ENCODE measurements around the gene TTLL11. TPM values are rescaled to one million over a fixed set of nuclear protein-coding genes. Genes with fewer than 3 reads are reported as not detected.

TTLL11 gene
- total RNA-seq, 6 donors from 2014 or later, result 6.8 to 18.9 (median 12.9) TPM

DNA sequence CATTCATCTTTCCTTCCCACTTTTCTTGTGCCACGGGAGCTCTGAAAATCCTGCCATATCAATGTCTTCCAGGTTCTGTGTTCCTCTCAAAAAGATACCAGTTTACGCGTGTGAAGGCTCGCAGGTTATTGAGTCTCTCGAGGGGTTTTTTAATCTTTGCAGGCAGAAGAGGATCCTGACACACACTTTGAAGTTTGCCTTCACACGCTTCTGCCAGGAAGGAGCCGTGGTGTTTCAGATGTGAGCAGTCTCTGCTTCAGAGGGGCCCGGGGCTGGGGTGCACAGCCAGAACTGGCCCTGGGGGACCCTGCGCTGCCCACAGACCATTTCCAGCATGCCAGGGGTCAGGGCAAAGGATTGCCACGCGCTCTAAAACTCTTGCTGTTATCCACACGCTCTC is 167.2 kb downstream of the TTLL11 start:
- 88 to 97% methylated on average over 12 of the region's 12 CpGs for WGBS, 2 donors
- DNase-seq (peak in 1 of 2 donors; percentile 34), ATAC-seq (ENCODE audit: low FRiP score in 2 of 2) (no peak)
- Histone ChIP-seq H3K27ac (no peak overlapping the region), H3K9me3 (no peaks in the 10 kb centered on the region), H3K4me1 (no peaks in the 10 kb centered on the region), H3K4me3 (no peak overlapping the region), H3K36me3 (peaks cover 0 to 3% (median 0%) of the 10 kb centered on the region in 4 donors), H3K27me3 (no peaks in the 10 kb centered on the region)
- TF ChIP-seq POLR2A (IDR thresholded peaks at IDR 0.05) (no peak), POLR2AphosphoS5 (IDR thresholded peaks at IDR 0.05) (no peak), EP300 (IDR thresholded peaks at IDR 0.05) (no peak)
- TF ChIP-seq, protein P1, sequence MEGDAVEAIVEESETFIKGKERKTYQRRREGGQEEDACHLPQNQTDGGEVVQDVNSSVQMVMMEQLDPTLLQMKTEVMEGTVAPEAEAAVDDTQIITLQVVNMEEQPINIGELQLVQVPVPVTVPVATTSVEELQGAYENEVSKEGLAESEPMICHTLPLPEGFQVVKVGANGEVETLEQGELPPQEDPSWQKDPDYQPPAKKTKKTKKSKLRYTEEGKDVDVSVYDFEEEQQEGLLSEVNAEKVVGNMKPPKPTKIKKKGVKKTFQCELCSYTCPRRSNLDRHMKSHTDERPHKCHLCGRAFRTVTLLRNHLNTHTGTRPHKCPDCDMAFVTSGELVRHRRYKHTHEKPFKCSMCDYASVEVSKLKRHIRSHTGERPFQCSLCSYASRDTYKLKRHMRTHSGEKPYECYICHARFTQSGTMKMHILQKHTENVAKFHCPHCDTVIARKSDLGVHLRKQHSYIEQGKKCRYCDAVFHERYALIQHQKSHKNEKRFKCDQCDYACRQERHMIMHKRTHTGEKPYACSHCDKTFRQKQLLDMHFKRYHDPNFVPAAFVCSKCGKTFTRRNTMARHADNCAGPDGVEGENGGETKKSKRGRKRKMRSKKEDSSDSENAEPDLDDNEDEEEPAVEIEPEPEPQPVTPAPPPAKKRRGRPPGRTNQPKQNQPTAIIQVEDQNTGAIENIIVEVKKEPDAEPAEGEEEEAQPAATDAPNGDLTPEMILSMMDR (IDR thresholded peaks at IDR 0.05), result no peak

DNA sequence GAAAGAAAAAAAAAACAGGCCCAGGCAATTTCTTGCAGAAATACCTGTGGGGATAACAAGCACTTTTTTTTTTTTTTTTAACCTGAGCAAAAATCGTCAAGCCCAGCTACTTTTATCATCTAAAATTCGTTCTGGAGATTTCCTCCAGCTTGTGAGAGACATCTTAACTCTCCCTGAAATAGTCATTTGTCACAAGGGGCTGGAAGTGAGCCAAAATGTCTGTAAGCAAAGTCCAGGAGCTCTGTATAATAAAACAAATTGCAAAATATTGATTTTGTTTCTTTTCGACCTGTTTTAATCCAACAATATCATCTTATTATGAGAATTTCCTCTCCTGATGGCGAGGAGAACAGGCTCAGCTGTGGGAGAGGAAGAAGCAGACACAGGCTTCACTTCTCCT is 168.4 kb downstream of the TTLL11 start:
- Histone ChIP-seq H3K4me3 (no peak overlapping the region), H3K36me3 (peaks cover 0 to 3% (median 0%) of the 10 kb centered on the region in 4 donors), H3K4me1 (no peaks in the 10 kb centered on the region), H3K9me3 (no peaks in the 10 kb centered on the region), H3K27me3 (no peaks in the 10 kb centered on the region), H3K27ac (no peak overlapping the region)
- TF ChIP-seq, protein P1 (IDR thresholded peaks at IDR 0.05), result no peak
- TF ChIP-seq EP300 (IDR thresholded peaks at IDR 0.05), result no peak
- no peak for TF ChIP-seq POLR2AphosphoS5 (IDR thresholded peaks at IDR 0.05)
- no peak for TF ChIP-seq POLR2A (IDR thresholded peaks at IDR 0.05)
- 44 to 45% methylated on average over 4 of the region's 4 CpGs for WGBS, 2 donors
- ATAC-seq (ENCODE audit: low FRiP score in 2 of 2) (no peak), DNase-seq (no peak)

DNA sequence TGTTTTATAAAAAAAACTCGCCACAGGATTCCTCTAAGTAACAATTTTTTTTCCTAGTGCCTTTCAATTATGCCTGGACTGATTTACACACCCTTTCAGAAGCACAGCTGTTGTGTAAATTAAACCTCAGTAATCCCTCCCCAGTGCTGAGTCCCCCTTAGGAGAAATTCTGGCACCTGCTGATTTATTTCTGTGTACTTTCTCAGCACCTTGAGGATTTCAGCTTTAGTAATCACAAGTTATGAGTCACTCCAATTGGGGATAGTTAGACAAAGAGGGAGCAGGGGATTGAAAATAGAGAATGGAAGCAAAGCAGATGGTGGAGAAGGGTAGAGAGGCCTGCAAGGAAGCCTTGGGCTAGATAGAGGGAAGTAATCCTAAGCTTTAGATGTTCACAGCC is 171.7 kb downstream of the TTLL11 start:
- ATAC-seq (ENCODE audit: low FRiP score in 2 of 2) (no peak), DNase-seq (no peak)
- Histone ChIP-seq H3K36me3 (peaks cover 0 to 3% (median 0%) of the 10 kb centered on the region in 4 donors), H3K4me3 (no peak overlapping the region), H3K9me3 (no peaks in the 10 kb centered on the region), H3K27me3 (no peaks in the 10 kb centered on the region), H3K4me1 (no peaks in the 10 kb centered on the region), H3K27ac (no peak overlapping the region)
- WGBS, 2 donors, result 93 to 95% methylated on average over 1 of the region's 1 CpG
- TF ChIP-seq POLR2A (IDR thresholded peaks at IDR 0.05) (no peak), POLR2AphosphoS5 (IDR thresholded peaks at IDR 0.05) (no peak), EP300 (IDR thresholded peaks at IDR 0.05) (no peak)
- TF ChIP-seq, protein P1 (IDR thresholded peaks at IDR 0.05), result no peak

DNA sequence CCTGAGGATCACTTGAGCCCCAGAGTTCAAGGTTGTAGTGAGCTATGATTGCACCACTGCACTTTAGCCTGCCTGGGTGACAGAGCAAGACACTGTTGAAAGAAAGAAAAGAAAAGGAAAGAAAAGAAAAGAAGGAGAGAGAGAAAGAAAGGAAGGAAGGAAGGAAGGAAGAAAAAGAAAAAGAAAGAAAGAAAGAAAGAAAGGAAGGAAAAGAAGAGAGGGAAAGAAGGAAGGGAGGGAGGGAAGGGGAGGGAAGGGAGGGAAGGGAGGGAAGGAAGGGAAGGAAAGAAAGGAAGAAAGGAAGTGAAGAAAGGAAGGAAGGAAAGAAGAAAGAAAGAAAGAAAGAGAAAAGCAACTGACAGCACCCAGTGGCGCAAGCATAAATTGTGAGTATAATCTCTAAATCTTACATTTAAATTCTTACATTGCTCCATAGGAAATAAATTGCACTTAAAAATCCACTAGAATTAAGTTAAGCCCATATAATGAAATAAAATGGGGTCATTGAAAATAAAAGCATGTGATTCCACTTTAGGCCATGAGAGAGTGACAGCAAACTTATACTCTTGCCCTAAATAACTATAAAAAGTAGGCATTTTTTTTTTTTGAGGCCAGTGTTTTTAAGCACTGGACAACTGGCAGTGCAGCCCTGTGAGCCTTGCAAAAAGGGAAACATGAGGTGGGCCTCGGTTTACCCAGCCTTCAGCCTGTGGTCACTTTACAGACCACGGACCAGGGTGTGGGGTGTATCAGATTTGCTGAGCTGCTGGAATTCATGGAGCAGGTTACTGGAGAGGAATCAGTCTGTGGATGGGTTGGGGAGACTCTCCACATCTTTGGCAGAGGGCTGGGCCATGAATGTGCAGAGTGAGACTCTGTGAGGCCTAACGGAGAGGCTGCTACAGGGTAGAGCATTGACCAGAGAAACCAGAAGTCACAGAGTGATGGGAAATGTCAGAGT is 175.5 kb downstream of the TTLL11 start:
- H3K9me3 ChIP-seq, result no peaks in the 10 kb centered on the region
- no peaks in the 10 kb centered on the region for H3K4me1 ChIP-seq
- H3K27ac ChIP-seq, result no peak overlapping the region
- H3K4me3 ChIP-seq, result no peak overlapping the region
- DNase-seq (no peak), ATAC-seq (ENCODE audit: low FRiP score in 2 of 2) (no peak)
- no peaks in the 10 kb centered on the region for H3K36me3 ChIP-seq
- WGBS, 2 donors, result 96 to 97% methylated on average over 4 of the region's 4 CpGs
- H3K27me3 ChIP-seq, result no peaks in the 10 kb centered on the region
- TF ChIP-seq EP300 (IDR thresholded peaks at IDR 0.05) (no peak), POLR2A (IDR thresholded peaks at IDR 0.05) (no peak), POLR2AphosphoS5 (IDR thresholded peaks at IDR 0.05) (no peak)
- TF ChIP-seq, protein P1 (IDR thresholded peaks at IDR 0.05), result no peak

Measured in upper lobe of left lung (tissue), 6 donors.